ENCODE measurements around the gene UMODL1. TPM values are rescaled to one million over a fixed set of nuclear protein-coding genes. Genes with fewer than 3 reads are reported as not detected.

UMODL1 gene
- total RNA-seq, 1 donor from 2014 or later: 0.05 TPM

DNA sequence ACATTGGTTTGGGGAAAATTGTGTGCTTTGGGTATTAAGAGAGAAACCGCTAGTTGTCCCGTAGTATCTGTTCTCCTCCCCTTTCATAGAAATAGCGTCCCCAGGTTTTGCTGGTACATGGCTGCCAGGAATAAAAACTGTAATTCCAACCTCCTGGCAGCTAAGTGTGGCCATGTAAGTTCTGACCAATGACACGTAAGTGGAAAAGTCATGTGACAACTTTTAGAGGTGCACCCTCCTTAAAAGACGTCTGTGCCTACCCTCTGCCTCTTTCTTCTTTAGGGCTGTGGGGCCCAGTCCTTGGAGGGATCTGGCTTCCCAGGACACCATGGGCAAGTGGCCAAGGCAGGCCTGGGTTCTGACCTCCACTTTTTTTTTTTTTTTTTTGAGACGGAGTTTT is 59.3 kb downstream of the UMODL1 start:
- no peak for ATAC-seq (ENCODE audit: poor library complexity)
- intact Hi-C loops (cut with DNase I): no loop called here
- DNase-seq: no peak

DNA sequence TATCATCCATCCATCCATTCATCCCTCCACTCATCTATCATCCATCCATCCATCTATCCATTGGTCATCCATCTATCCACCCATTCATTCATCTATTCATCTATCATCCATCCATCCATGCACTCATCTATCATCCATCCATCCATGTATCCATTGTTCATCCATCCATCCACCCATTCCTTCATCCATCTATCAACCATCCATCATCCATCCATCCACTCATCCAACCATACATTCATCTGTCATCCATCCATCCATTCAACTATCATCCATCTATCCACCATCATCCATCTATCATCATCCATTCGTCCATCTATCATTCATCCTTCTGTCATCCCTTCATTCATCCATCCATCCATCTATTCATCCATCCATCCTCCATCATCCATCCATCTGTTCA is 61.1 kb downstream of the UMODL1 start:
- no peak for DNase-seq
- intact Hi-C loops (cut with DNase I): no loop called here
- ATAC-seq (ENCODE audit: poor library complexity): no peak

DNA sequence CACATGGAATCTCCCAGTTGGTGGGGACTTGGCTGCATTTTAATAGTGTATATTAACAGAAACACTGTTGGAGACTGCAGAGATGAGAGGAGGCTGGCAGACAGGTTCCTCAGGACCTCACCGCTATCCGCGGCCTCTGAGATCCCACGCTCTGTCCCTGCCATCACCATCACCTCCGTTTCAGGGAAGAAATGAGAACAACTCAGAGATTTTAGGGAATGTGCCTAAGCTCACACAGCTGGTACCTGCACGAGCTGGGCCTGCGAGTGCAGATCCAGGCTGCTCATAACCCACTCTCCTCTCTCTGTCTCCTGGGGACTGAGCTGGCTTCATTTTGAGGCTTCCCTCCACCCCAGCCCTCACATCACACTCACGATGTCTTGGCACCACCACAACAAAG is 62.0 kb downstream of the UMODL1 start:
- DNase-seq: no peak
- intact Hi-C loops (cut with DNase I): no loop called here
- no peak for ATAC-seq (ENCODE audit: poor library complexity)

DNA sequence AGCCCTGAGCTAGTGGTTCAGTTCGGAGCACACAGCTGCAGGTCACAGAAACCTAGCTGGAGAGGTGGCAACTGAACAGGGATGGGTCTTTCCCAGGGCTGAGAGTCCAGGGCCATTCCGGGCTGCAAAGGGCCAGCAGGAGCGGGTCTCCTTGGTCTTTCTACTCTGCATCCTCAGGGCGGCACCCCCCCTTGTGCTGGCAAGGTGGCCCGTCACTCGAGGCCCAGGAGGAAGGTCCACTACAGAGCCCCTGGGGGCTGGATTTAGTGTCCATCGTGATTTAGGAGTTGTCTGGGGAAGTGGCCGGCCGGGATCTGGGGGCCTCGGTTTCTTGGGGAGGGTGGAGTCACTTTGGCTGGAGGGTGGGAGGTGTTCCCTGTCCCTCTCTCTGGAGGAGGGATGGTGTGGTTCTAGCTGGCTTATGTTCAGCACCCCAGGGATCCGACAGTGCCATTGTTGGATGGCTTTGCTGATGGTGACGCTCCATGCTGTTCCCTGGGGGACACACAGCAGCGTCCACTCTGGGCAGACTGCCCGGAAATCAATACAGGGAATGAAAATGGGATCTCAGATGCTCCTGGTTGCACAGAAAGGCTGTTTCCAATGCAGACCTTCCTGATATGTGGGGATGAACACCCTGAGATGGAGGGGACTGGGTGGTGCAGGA is 64.4 kb downstream of the UMODL1 start:
- DNase-seq (no peak), ATAC-seq (ENCODE audit: poor library complexity) (no peak)
- intact Hi-C loops (cut with DNase I): no loop called here

GRCh38 chr21:42137191-42137904 is 66.2 kb downstream of the UMODL1 start:
- ATAC-seq (ENCODE audit: poor library complexity) (no peak), DNase-seq (no peak)
- intact Hi-C loops (cut with DNase I): no loop called here

DNA sequence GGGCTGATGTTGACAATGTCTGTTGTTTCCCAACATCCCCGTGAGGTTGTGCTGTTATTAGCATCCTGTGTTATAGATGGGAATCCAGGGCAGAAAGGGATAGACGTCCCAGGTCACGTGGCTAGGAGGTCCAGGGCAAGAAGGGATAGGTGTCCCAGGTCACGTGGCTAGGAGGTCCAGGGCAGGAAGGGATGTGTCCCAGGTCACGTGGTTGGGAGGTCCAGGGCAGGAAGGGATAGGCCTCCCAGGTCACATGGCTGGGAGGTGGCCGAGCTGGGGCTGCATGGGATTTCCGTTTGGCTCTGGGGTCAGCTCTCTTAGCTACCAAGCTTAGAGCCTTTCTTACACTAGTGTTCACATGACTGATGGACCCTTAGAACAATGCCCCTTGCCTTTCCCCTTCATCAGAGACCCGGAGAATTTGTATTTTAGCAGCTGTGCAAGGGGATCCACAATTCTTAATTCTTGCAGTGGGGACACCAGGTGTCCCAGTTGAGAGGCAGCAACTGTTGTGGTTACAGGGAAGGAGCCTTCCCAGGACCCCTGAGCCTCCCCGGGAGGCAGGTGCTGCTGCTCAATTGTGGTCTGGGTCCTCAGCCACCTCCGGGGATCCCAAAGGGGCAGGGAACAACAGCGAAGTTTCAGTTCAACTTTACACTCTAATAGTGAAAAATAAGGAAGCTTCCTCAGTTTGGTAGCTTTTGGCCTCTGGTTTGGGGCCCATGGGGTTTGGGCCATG is 69.2 kb downstream of the UMODL1 start:
- DNase-seq: no peak
- intact Hi-C loops (cut with DNase I): loop anchor here (5.0 kb wide), 1 partner anchor 312 kb away; no protein-coding TSS in a partner anchor
- no peak for ATAC-seq (ENCODE audit: poor library complexity)

GRCh38 chr21:42141643-42142042 is 70.5 kb downstream of the UMODL1 start:
- DNase-seq: no peak
- intact Hi-C loops (cut with DNase I): loop anchor here (5.0 kb wide), 1 partner anchor 311 kb away; no protein-coding TSS in a partner anchor

DNA sequence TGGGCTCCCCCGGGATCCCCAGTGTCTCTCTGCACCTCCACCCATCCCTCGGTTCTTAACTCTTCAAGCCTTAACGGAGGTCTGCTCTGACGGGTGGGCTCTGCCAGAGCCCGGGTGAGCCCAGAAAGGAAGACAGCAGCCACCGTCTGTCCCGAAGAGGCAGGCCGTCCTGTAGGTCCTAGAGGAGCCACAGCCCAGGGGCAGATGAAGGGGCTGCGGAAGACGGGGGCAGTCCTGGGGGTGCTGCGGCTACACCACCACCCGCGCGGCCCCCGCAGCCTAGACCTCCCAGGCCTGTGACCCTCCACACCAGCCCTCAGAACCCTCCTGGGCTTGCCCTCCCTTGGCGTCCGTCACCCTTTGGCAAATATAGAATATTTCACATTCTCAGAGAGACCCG is 71.0 kb downstream of the UMODL1 start:
- intact Hi-C loops (cut with DNase I): loop anchor here (5.0 kb wide), 1 partner anchor 310 kb away; no protein-coding TSS in a partner anchor
- ATAC-seq (ENCODE audit: poor library complexity) (no peak), DNase-seq (no peak)

More at GRCh38 chr21:42141643-42142042, 70.5 kb downstream of the UMODL1 start:
- ATAC-seq (ENCODE audit: poor library complexity): no peak

DNA sequence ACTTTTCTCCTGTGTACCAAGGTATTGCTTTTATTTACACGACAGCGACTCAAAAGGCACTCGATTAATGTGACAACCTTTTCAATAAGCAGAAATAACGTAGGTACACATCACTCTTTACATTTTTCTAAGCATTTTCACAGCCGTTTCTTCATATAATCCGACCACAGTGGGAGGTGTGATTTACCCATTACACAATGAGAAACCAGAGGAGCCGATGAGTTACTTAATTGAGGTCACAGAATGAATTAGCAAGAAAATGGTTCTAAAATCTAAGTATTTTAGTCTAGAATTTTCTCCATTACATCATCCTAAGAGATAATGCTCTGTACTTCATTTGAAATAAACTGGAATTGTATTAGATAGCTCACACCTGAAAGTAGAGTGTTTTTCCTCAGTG is 71.5 kb downstream of the UMODL1 start:
- ATAC-seq (ENCODE audit: poor library complexity): no peak
- intact Hi-C loops (cut with DNase I): loop anchor here (5.0 kb wide), 1 partner anchor 310 kb away; no protein-coding TSS in a partner anchor

DNA sequence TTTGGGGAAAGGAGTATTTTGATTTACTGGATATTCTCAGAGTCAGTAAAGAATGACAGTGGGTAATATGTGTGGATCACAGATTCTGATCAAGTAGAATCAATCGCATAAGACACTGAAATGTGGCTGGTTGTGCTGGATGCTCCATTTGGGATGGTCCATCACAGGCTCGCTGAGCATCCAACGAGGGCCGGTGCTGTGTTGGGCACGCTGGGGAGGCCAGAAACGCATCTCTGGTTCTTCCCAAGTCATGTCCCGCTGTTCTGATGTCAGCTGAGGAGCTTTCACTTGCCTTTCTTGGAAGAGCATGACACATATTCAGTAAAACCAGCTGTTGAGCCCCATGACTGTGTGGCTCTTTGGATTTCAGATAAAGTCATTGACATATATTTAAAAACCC is 72.0 kb downstream of the UMODL1 start:
- DNase-seq (no peak), ATAC-seq (ENCODE audit: poor library complexity) (no peak)
- intact Hi-C loops (cut with DNase I): loop anchor here (5.0 kb wide), 1 partner anchor 309 kb away; no protein-coding TSS in a partner anchor

More for the DNA sequence above, 71.5 kb downstream of the UMODL1 start:
- DNase-seq: no peak

GRCh38 chr21:42144221-42144620 is 73.1 kb downstream of the UMODL1 start:
- ATAC-seq (ENCODE audit: poor library complexity) (no peak), DNase-seq (no peak)
- intact Hi-C loops (cut with DNase I): loop anchor here (5.0 kb wide), 1 partner anchor 308 kb away; no protein-coding TSS in a partner anchor

GRCh38 chr21:42144679-42145568 is 73.8 kb downstream of the UMODL1 start:
- DNase-seq (no peak), ATAC-seq (ENCODE audit: poor library complexity) (no peak)
- intact Hi-C loops (cut with DNase I): loop anchor here (5.0 kb wide), 1 partner anchor 307 kb away; no protein-coding TSS in a partner anchor

- DNase-seq (no peak), ATAC-seq (ENCODE audit: poor library complexity) (peak; percentile 83)
- intact Hi-C loops (cut with DNase I): no loop called here
These were observed 74.6 kb downstream of the UMODL1 start for GRCh38 chr21:42145569-42146272.

DNA sequence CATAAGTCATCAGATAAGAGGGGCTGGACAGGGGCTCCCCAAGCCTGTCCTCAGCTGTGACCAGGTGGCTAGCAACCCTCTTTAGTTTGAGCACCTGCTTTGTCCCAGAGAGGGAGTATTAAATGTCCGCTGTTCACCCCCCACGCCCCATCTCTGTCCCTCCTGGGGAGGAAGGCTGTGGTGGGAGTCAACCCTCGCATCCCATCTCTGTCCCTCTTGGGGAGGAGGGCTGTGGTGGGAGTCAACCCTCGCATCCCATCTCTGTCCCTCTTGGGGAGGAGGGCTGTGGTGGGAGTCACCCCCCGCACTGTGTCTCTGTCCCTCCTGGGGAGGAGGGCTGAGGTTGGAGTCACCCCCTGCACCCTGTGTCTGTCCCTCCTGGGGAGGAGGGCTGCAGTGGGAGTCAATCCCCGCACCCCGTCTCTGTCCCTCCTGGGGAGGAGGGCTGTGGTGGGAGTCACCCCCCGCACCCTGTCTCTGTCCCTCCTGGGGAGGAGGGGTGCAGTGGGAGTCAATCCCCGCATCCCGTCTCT is 75.2 kb downstream of the UMODL1 start:
- DNase-seq: no peak
- no peak for ATAC-seq (ENCODE audit: poor library complexity)
- intact Hi-C loops (cut with DNase I): no loop called here

DNA sequence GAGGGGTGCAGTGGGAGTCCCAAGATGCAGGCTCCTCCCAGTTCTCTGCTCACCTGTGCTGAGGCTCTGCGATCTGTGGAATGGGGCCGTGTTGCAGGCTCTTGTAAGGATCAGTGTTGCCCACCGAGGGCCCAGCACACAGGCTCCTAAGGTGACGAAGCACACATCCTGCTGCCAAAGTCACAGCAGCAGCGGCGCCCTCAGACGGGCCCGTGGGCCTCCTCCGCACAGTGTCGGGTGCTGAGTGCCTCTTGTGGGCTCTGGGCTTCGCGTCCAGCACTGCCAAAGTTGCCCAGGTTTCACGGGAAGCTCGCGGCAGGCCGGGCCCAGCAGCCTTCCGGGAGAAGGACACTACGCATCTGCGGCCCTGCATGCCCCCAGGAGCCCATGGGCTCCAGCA is 75.7 kb downstream of the UMODL1 start:
- intact Hi-C loops (cut with DNase I): no loop called here
- no peak for DNase-seq
- no peak for ATAC-seq (ENCODE audit: poor library complexity)

- intact Hi-C loops (cut with DNase I): no loop called here
- DNase-seq (no peak), ATAC-seq (ENCODE audit: poor library complexity) (no peak)
These were observed 76.4 kb downstream of the UMODL1 start for GRCh38 chr21:42147386-42148020.

- intact Hi-C loops (cut with DNase I): no loop called here
- no peak for DNase-seq
- ATAC-seq (ENCODE audit: poor library complexity): no peak
These were observed 77.0 kb downstream of the UMODL1 start for GRCh38 chr21:42148097-42148496.
